DND-41 (cell line): Measurements from ENCODE around the gene KRT78.

ENCODE experiments used
- EZH2 ChIP-seq: IDR thresholded peaks from 3 replicates; pipeline ENCODE4 v1.6.1; 2012; ENCODE audit warnings: borderline replicate concordance, low read depth, mild to moderate bottlenecking, moderate library complexity, low read length, inconsistent platforms; ENCODE audit not compliant: severe bottlenecking
- TF ChIP-seq, protein P1 (sequence below): IDR thresholded peaks from 2 replicates; pipeline ENCODE4 v1.5.1; 2012; ENCODE audit warnings: borderline replicate concordance, low read length, moderate library complexity, mild to moderate bottlenecking; ENCODE audit not compliant: poor library complexity, severe bottlenecking; ENCODE audit errors: extremely low read depth

- no peak for TF ChIP-seq EZH2
- TF ChIP-seq, protein P1, sequence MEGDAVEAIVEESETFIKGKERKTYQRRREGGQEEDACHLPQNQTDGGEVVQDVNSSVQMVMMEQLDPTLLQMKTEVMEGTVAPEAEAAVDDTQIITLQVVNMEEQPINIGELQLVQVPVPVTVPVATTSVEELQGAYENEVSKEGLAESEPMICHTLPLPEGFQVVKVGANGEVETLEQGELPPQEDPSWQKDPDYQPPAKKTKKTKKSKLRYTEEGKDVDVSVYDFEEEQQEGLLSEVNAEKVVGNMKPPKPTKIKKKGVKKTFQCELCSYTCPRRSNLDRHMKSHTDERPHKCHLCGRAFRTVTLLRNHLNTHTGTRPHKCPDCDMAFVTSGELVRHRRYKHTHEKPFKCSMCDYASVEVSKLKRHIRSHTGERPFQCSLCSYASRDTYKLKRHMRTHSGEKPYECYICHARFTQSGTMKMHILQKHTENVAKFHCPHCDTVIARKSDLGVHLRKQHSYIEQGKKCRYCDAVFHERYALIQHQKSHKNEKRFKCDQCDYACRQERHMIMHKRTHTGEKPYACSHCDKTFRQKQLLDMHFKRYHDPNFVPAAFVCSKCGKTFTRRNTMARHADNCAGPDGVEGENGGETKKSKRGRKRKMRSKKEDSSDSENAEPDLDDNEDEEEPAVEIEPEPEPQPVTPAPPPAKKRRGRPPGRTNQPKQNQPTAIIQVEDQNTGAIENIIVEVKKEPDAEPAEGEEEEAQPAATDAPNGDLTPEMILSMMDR = no peak
These were observed 20.2 kb downstream of the KRT78 start for GRCh38 chr12:52828591-52829021.
